IMR-90 (cell line): ENCODE results near the gene GRAMD4. TPM values are rescaled to one million over a fixed set of nuclear protein-coding genes. Genes with fewer than 3 reads are reported as not detected.

ENCODE experiments used
- ATAC-seq: fragments of 200-7000 bp; cut with Tn5 transposase; 2 replicates; pipeline ENCODE4 v1.9.1; 2020; ENCODE audit warnings: low read depth, mild to moderate bottlenecking, moderate library complexity
- BruUV-seq: library from RNA; stranded (reverse); fragments of 400-500 nt; replicated peaks from 2 replicates; lab custom pipeline; 2021; lab: Mats Ljungman, UMichigan
- CTCF ChIA-PET: fragments of 300-600 bp; formaldehyde crosslinking; extraction: SDS; loops from one replicate; lab custom pipeline; 2021; ENCODE audit warnings: antibody characterized with exemption; lab: Yijun Ruan, JAX
- POLR2A ChIA-PET: fragments of 300-600 bp; sonication (Branson Sonifier 250); formaldehyde crosslinking; loops from one replicate; lab custom pipeline; 2022; ENCODE audit warnings: antibody characterized with exemption; ENCODE audit not compliant: unreplicated experiment; lab: Charles Lee
- DNase-seq: peaks from one replicate; pipeline ENCODE4 v3.0.0; 2013
- H2AFZ ChIP-seq: replicated peaks from 2 replicates; pipeline ENCODE3; 2013; ENCODE audit warnings: low read length, mild to moderate bottlenecking; ENCODE audit not compliant: poor library complexity
- H2AK5ac ChIP-seq: 2 replicates; pipeline ENCODE4 v1.6.1; 2013; ENCODE audit warnings: low read depth, low read length, inconsistent platforms
- H2AK9ac ChIP-seq: replicated peaks from 2 replicates; pipeline ENCODE3; 2013; ENCODE audit warnings: mild to moderate bottlenecking, low read depth, low read length, moderate library complexity; ENCODE audit not compliant: poor library complexity
- H2BK120ac ChIP-seq: 2 replicates; pipeline ENCODE4 v1.6.1; 2013; ENCODE audit warnings: low read depth, low read length, inconsistent platforms
- H2BK15ac ChIP-seq: 3 replicates; pipeline ENCODE4 v1.6.1; 2013; ENCODE audit warnings: low read depth, low read length, inconsistent platforms
- H2BK20ac ChIP-seq: 2 replicates; pipeline ENCODE4 v1.6.1; 2013; ENCODE audit warnings: low read depth, mild to moderate bottlenecking, inconsistent platforms, low read length, moderate library complexity
- H2BK5ac ChIP-seq: 2 replicates; pipeline ENCODE4 v1.6.1; 2013; ENCODE audit warnings: mild to moderate bottlenecking, low read depth, low read length, inconsistent platforms; ENCODE audit not compliant: poor library complexity, severe bottlenecking
- H3K14ac ChIP-seq: replicated peaks from 2 replicates; pipeline ENCODE4 v1.6.1; 2013; ENCODE audit warnings: low read depth, low read length, inconsistent platforms
- H3K18ac ChIP-seq: 2 replicates; pipeline ENCODE4 v1.6.1; 2013; ENCODE audit warnings: low read depth, low read length, control low read depth
- H3K23ac ChIP-seq: 2 replicates; pipeline ENCODE4 v1.6.1; 2013; ENCODE audit warnings: low read depth, low read length, inconsistent platforms
- H3K27ac ChIP-seq: 2 replicates; pipeline ENCODE4 v1.5.1; 2013; ENCODE audit warnings: mild to moderate bottlenecking, control low read depth, low read length; ENCODE audit not compliant: insufficient read depth
- H3K27me3 ChIP-seq: 2 replicates; pipeline ENCODE4 v1.6.1; 2013; ENCODE audit warnings: low read length; ENCODE audit not compliant: control insufficient read depth, insufficient read depth
- H3K36me3 ChIP-seq: 2 replicates; pipeline ENCODE4 v1.6.1; 2013; ENCODE audit warnings: low read length, mixed read lengths; ENCODE audit not compliant: control insufficient read depth, insufficient read depth
- H3K4ac ChIP-seq: 2 replicates; pipeline ENCODE4 v1.6.1; 2013; ENCODE audit warnings: low read depth, low read length, inconsistent platforms
- H3K4me1 ChIP-seq: 2 replicates; pipeline ENCODE4 v1.6.1; 2013; ENCODE audit warnings: low read length, mixed read lengths; ENCODE audit not compliant: control insufficient read depth, insufficient read depth
- H3K4me2 ChIP-seq: 2 replicates; pipeline ENCODE4 v1.6.1; 2013; ENCODE audit warnings: low read depth, mild to moderate bottlenecking, control low read depth, low read length, moderate library complexity
- H3K4me3 ChIP-seq: 2 replicates; pipeline ENCODE4 v1.5.1; 2013; ENCODE audit warnings: low read depth, mild to moderate bottlenecking, control low read depth, low read length, moderate library complexity; ENCODE audit not compliant: insufficient read depth
- H3K56ac ChIP-seq: 2 replicates; pipeline ENCODE4 v1.6.1; 2013; ENCODE audit warnings: low read length, inconsistent platforms; ENCODE audit not compliant: insufficient read depth; ENCODE audit errors: extremely low read depth
- H3K79me1 ChIP-seq, 2 experiments: 2 replicates each; pipeline ENCODE4 v1.6.1; 2013; ENCODE audit warnings: low read length in 2 of 2, inconsistent platforms in 1 of 2, low read depth in 1 of 2
- H3K9ac ChIP-seq: 2 replicates; pipeline ENCODE4 v1.6.1; 2013; ENCODE audit warnings: low read depth, low read length, control low read depth
- H3K9me1 ChIP-seq: 2 replicates; pipeline ENCODE4 v1.6.1; 2013; ENCODE audit warnings: low read length, inconsistent platforms; ENCODE audit not compliant: insufficient read depth
- H3K9me3 ChIP-seq: 2 replicates; pipeline ENCODE4 v1.6.1; 2013; ENCODE audit warnings: low read length; ENCODE audit not compliant: control insufficient read depth, insufficient read depth
- H4K20me1 ChIP-seq: 2 replicates; pipeline ENCODE4 v1.6.1; 2013; ENCODE audit warnings: low read length, inconsistent platforms; ENCODE audit not compliant: insufficient read depth
- H4K5ac ChIP-seq: 2 replicates; pipeline ENCODE4 v1.6.1; 2013; ENCODE audit warnings: mild to moderate bottlenecking, low read depth, low read length, control low read depth
- H4K8ac ChIP-seq, 2 experiments: 2 replicates each; pipeline ENCODE4 v1.6.1; 2013; ENCODE audit warnings: low read depth in 2 of 2, low read length in 2 of 2, control low read depth in 1 of 2, inconsistent platforms in 1 of 2
- H4K91ac ChIP-seq: 2 replicates; pipeline ENCODE4 v1.6.1; 2013; ENCODE audit warnings: low read depth, low read length, inconsistent platforms; ENCODE audit not compliant: insufficient read depth
- FOS ChIP-seq: fragments of 150-350 bp; IDR thresholded peaks from 2 replicates; pipeline ENCODE4 v1.6.1; 2016; ENCODE audit warnings: low read depth, low read length
- MXI1 ChIP-seq: IDR thresholded peaks from 2 replicates; pipeline ENCODE4 v1.6.1; 2012; ENCODE audit warnings: low read depth, mild to moderate bottlenecking, low read length, moderate library complexity, borderline replicate concordance
- WGBS, 2 experiments: methylation state at CpG; one replicate each; pipeline versions ENCODE4 v1.1.5 to v1.1.7; 2013; ENCODE audit warnings: missing lambda C conversion rate in 2 of 2; ENCODE audit not compliant: insufficient read length in 1 of 2; ENCODE audit errors: extremely low coverage in 2 of 2; 5-methylcytosine and 5-hydroxymethylcytosine counted together
- dilution Hi-C: fragments of 300-500 bp; cut with HindIII; formaldehyde crosslinking; loops from one replicate; pipeline ENCODE4 v1.14.3; 2018; ENCODE audit warnings: low sequenced_read_pairs; ENCODE audit not compliant: unreplicated experiment
- in situ Hi-C: fragments of 300-500 bp; cut with MboI; formaldehyde crosslinking; loops from 3 replicates; pipeline ENCODE4 v1.14.3; 2019; ENCODE audit warnings: low sequenced_read_pairs, inconsistent platforms, mixed read lengths
- intact Hi-C: fragments of 100-400 bp; cut with micrococcal nuclease; formaldehyde crosslinking; loops from 2 replicates; pipeline ENCODE4 v1.10.0; 2022
- polyA plus RNA-seq, 3 experiments: library from polyadenylated mRNA; depleted of rRNA; stranded (reverse); fragments of >200 nt; gene quantifications; 2 replicates each; pipeline ENCODE4 v1.2.3, GENCODE V29; 2012; ENCODE audit warnings: low replicate concordance in 1 of 3
- total RNA-seq: library from RNA; depleted of rRNA; stranded (reverse); fragments of >200 nt; gene quantifications from 2 replicates; pipeline ENCODE4 v1.2.3, GENCODE V29; 2012

GRAMD4 gene
- total and polyA plus RNA-seq, 2 of the 4 experiments (the other 2 are of a cell fraction), result 2.7 to 5.8 TPM

DNA sequence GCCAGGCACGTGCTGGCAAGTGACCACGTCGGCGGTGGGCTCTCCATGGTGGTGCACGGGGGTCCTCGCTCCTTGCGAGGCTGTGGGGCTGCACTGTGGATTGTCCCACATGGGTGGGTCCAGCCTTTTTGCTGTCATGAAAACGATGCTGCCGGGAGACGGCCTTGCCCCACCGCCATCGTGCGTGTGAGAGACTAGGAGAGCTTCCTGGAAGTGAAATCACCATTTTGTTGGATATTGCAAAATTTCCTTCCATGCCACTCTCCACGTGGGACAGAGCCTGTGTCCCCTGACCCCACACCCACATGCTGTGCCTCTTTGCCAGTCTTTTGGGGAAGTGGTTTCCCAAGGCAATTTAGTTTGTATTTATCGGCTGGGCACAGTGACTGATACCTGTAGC, 18.2 kb upstream of the GRAMD4 start:
- no peak overlapping the region for H3K27ac ChIP-seq
- peaks cover 4% of the 10 kb centered on the region; the same call in 1 of the 2 replicates for H3K4me1 ChIP-seq
- ChIA-PET CTCF (no interaction called here), POLR2A (no interaction called here)
- no peak overlapping the region for H2BK5ac ChIP-seq
- H3K4me2 ChIP-seq, result no peak overlapping the region
- H2AK5ac ChIP-seq, result no peak overlapping the region
- H2BK20ac ChIP-seq, result no peak overlapping the region
- no peak overlapping the region for H2BK120ac ChIP-seq
- 100% methylated on average over 3 of the region's 15 CpGs; no CpG with 5 or more reads in 1 of the 2 experiments for WGBS, 2 experiments
- DNase-seq (no peak), ATAC-seq (no peak)
- intact Hi-C loops (no loop called here), in situ Hi-C loops (no loop called here), dilution Hi-C loops (no loop called here)
- H3K18ac ChIP-seq, result no peak overlapping the region
- H2BK15ac ChIP-seq, result no peak overlapping the region
- TF ChIP-seq FOS (no peak), MXI1 (no peak)
- H3K9me1 ChIP-seq, result no peaks in the 10 kb centered on the region
- no peak overlapping the region for H2AK9ac ChIP-seq
- H2AFZ ChIP-seq, result no peak overlapping the region
- H3K79me1 ChIP-seq, result no peaks in the 10 kb centered on the region
- no peaks in the 10 kb centered on the region for H3K27me3 ChIP-seq
- H3K9me3 ChIP-seq, result no peaks in the 10 kb centered on the region
- no peak overlapping the region for H3K4ac ChIP-seq
- peaks cover 3% of the 10 kb centered on the region; the same call in 1 of the 2 replicates for H4K20me1 ChIP-seq
- H3K14ac ChIP-seq, result no peak overlapping the region
- H4K5ac ChIP-seq, result no peak overlapping the region
- no peak overlapping the region for H3K56ac ChIP-seq
- no peak overlapping the region for H4K8ac ChIP-seq
- BruUV-seq, result no TSS peak
- no peak overlapping the region for H3K23ac ChIP-seq
- H4K91ac ChIP-seq, result no peak overlapping the region
- H3K4me3 ChIP-seq, result no peak overlapping the region
- H3K9ac ChIP-seq, result no peak overlapping the region
- H3K36me3 ChIP-seq, result no peaks in the 10 kb centered on the region
